Lower leg skin (tissue), 4 donors: ENCODE measurements around the gene RUFY4. TPM values are rescaled to one million over a fixed set of nuclear protein-coding genes. Genes with fewer than 3 reads are reported as not detected.
A peak's percentile ranks its signal among the peaks of the same experiment; 100 is the strongest.
"Not testable (repeated sequence)": the region's sequence is repeated elsewhere in the genome, so short reads cannot be mapped to it uniquely, and the experiment has no call there.

Experiments used
- DNase-seq, 2 donors: peaks; one replicate each; pipeline ENCODE4 v3.0.0-alpha.2; 2019; ENCODE audit warnings: low spot score in 2 of 2
- H3K4me3 ChIP-seq: fragments of 200-600 bp; sonication (generic); 2 replicates; pipeline ENCODE4 v1.5.1; 2017; ENCODE audit warnings: mild to moderate bottlenecking, low read depth; ENCODE audit not compliant: poor library complexity, severe bottlenecking
- CTCF ChIP-seq, 3 donors: fragments of 450-650 bp; IDR thresholded peaks; one replicate each; pipeline ENCODE4 v1.5.1; 2016; ENCODE audit warnings: antibody characterized with exemption in 3 of 3, mild to moderate bottlenecking in 3 of 3, moderate library complexity in 2 of 3
- POLR2A ChIP-seq, 2 donors: fragments of 450-650 bp; IDR thresholded peaks; one replicate each; pipeline ENCODE4 v1.6.1; 2016 to 2017; ENCODE audit warnings: antibody characterized with exemption in 2 of 2, mild to moderate bottlenecking in 1 of 2, moderate library complexity in 1 of 2
- WGBS, 2 donors: methylation state at CpG; one replicate each; pipeline ENCODE4 v1.1.5; 2018; 5-methylcytosine and 5-hydroxymethylcytosine counted together
- intact Hi-C: fragments of 100-400 bp; cut with DNase I; formaldehyde crosslinking; loops from one replicate; pipeline ENCODE4 v1.15.0; 2023; ENCODE audit warnings: low total_unique reads
- total RNA-seq, 4 donors: library from RNA; depleted of rRNA; stranded (reverse); fragments of >200 nt; gene quantifications; one replicate each; pipeline ENCODE4 v1.1.0, GENCODE V29; 2016

Gene RUFY4
- total RNA-seq, 4 donors from 2014 or later: not detected

DNA sequence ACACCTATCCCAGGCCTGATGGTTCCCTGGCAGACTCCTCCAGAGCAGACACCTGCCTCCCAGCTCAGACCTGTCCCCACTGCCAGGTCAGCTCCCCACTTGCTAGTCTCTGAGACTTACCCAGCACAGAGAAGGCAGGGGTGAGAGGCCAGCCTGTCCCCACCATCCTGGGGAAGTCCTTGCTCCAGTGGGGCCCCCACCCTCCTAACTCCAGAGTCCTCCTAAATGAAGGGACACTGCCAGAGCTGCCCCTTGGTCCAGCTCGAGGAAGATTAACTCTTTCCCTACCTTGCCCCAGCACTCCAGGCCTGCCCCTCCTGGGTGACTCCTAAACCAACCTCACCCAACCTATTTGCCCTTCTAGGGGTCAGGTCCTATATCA is 35.9 kb upstream of the RUFY4 start:
- WGBS, 2 donors: 25 to 50% methylated on average over 1 of the region's 1 CpG
- H3K4me3 ChIP-seq: no peak overlapping the region
- DNase-seq: no peak
- TF ChIP-seq POLR2A (IDR thresholded peaks at IDR 0.05) (no peak), CTCF (IDR thresholded peaks at IDR 0.05) (no peak)
- intact Hi-C loops: no loop called here

GRCh38 chr2:218033590-218034496 is 35.2 kb upstream of the RUFY4 start:
- peak in 1 of 2 donors; percentile 84 for DNase-seq
- H3K4me3 ChIP-seq: no peak overlapping the region
- 54 to 58% methylated on average over 43 to 45 of the region's 45 CpGs for WGBS, 2 donors
- intact Hi-C loops: loop anchor here (2.0 kb wide), 1 partner anchor 249 kb away; no protein-coding TSS in a partner anchor
- TF ChIP-seq CTCF (IDR thresholded peaks at IDR 0.05) (no peak), POLR2A (IDR thresholded peaks at IDR 0.05) (no peak)

- intact Hi-C loops: loop anchor here (2.0 kb wide), 1 partner anchor 250 kb away; no protein-coding TSS in a partner anchor
- WGBS, 2 donors: 28 to 31% methylated on average over 16 to 24 of the region's 24 CpGs
- TF ChIP-seq CTCF (IDR thresholded peaks at IDR 0.05): peak in 1 of 3 donors; percentile 24
- not testable (repeated sequence) for H3K4me3 ChIP-seq
- DNase-seq: peak in 1 of 2 donors; percentile 89
Observed at GRCh38 chr2:218034497-218035213, 34.4 kb upstream of the RUFY4 start.

DNA sequence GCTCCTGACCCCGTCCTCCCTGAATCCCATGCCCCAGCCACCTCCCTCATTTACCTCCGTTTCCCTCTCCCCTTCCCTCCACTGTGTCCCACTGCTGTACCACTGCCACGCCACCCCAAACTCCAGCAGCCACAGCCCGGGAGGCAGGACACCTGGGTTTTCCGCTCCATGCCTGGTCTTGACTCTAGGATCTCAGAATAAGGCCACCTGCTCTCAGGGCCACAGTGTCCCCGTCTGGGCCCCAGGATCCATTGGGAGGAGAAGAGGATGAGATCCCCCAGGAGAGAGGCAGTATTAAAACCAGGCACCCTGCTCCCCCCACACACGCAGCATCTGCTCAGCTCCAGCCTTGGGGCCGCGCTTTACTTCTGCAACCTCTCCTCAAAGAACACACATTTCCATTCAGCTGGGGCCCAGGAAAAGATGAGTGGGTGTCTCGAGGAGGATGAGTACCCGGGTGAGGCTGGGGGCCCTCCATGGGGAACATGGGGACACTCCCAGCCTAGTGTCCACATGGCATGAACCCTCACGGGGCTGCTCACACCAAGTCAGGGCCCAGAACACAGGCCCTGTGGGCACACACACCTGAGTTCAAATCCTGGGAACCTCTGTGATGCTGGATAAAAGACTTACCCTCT is 33.5 kb upstream of the RUFY4 start:
- no peak overlapping the region for H3K4me3 ChIP-seq
- peak in 1 of 2 donors; percentile 74 for DNase-seq
- TF ChIP-seq POLR2A (IDR thresholded peaks at IDR 0.05) (no peak), CTCF (IDR thresholded peaks at IDR 0.05) (no peak)
- intact Hi-C loops: loop anchor here (2.0 kb wide), 1 partner anchor 251 kb away; no protein-coding TSS in a partner anchor
- 79 to 81% methylated on average over 12 of the region's 12 CpGs for WGBS, 2 donors

- TF ChIP-seq POLR2A (IDR thresholded peaks at IDR 0.05) (no peak), CTCF (IDR thresholded peaks at IDR 0.05) (no peak)
- H3K4me3 ChIP-seq: no peak overlapping the region
- 71 to 82% methylated on average over 5 of the region's 5 CpGs for WGBS, 2 donors
- DNase-seq: no peak
- intact Hi-C loops: no loop called here
Observed at GRCh38 chr2:218036371-218036770, 32.7 kb upstream of the RUFY4 start.
